Hepatic stellate cell (primary cell): ENCODE data around the gene BARX1.

Experiments used
- DNase-seq: peaks from one replicate; pipeline ENCODE4 v3.0.0; 2011; ENCODE audit warnings: low spot score

The BARX1 gene

DNA sequence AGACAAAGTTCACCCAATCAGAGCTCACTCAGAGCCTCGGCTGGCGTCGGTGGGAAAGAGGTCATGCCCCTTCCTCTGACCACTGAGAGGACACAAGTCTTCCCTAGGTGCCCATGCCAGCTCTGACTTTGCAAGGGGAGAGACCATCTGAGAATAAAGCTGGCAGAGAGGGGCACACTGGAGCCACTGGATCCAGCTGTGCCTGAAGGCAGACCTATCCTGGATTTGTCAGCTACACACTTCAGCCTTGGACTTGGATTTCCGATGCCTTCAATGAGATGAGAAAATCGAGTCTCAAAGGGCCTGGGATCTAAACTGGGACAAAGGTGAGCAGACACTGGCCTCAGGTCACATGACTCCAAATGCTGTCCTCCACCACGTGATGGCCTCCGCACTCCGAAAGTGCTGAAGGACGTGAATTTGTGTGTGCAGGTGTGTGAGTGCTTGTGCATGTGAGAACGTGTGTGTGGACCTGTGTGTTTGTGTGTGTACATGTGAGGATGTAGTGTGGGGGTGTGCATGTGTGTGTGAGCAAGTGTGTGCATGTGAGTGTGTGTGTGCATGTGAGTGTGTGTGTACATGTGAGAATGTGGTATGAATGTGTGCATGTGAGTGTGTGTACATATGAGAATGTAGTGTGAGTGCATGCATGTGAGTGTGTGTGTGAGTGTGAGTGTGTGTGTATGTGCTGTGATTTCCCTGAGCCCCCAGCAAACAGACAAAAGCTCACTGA is 37.9 kb downstream of the BARX1 start:
- no peak for DNase-seq

DNA sequence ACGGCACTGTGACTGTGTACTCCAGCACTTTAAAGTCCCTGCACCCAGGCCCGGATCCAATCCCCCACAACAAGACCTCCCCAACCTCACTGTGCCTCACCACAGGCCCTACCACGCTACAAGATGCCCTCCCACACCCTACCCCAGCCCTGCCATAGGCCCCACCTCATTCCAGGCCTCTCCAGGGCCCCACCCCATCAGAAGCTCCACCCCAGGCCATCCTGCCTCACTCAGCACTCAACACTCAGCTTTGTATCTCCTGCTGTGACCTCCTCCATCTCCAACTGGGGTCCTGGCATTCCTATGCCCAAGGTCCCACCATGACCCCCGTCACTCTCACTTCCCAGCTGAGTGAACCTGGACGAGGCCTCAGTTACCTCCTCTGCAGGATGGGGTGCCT is 38.8 kb downstream of the BARX1 start:
- no peak for DNase-seq

DNA sequence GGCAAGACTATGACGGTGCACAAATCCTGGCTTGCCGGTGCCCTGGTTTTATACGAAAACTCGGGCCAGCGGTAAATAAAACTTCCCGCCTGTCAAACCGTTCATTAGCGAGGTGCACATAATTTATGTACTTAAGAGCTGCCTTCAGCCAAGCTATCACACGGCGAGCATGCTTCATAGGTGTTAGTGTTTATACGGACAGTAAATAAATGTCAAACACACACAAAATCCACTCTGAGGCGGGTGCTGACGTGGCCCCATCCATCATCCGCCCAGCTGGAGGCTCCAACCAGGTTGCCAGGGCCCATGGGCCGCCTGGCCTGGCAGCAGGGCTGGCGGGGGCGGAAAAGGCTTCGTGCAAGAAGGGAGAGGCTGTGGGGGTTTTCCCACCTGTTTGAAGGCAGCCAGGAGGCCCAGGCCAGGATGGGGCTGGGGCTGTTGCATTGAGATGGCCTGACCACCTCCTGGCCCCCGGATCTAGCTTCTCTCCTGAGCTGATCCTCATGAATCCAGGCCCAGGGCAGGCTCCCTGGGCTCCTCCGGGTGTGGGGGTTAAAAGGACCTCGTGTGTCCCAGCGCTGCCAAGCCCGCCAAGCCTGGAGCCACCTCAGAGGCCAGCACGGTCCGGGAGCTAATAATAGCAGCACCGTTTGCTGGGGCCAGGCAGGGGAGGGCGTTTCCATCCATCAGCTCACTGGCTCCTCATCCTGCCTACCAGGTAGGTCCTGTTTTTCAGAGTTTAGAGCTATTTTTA is 43.2 kb downstream of the BARX1 start:
- DNase-seq, result no peak

DNA sequence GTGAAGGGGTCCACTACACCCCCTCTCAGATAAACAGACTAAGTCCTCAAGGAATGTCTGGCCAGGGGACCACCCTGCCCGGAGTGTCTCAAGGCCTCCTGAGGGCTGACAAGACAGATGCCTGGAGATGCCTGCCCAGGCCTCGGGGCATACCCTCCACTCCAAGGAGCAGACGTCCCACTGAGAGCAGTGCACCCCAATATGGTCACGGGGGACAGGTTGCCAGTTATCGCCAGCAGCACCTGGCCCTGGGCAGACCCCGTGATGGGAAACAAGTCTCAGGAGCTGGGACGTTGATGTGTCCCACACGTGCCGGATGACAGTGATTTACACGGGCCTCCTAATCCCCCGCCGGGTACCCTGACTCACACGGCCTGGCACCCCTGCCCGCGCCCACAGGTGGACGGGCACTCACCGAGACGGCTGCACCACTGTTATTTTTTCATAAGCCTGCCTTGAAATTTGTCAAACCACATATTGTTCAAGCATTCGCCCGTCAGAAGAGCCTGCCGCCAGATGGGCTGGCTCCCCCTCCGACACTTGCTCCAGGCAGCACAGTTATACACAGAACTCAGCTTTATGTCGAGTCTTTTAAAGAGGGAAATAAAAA is 43.9 kb downstream of the BARX1 start:
- DNase-seq, result no peak

DNA sequence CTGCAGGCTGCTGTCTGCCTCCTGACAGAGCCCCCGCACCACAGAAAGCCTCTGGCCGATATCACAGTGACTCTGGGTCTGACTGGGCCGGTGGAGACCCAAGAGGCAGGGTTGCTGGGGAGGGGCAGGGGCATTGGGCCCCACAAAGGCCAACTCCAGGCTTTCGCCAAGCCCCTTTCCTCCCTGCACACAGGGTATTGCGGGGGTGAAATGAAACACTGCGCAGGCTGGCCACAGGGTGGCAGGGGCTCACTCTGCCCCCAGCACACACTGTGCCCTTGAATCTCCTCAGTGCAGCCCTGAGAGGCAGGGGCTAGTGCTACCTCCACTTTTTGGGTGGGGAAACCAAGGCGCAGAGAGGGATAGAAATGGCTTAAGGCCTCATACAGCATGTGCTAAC is 44.6 kb downstream of the BARX1 start:
- no peak for DNase-seq

DNA sequence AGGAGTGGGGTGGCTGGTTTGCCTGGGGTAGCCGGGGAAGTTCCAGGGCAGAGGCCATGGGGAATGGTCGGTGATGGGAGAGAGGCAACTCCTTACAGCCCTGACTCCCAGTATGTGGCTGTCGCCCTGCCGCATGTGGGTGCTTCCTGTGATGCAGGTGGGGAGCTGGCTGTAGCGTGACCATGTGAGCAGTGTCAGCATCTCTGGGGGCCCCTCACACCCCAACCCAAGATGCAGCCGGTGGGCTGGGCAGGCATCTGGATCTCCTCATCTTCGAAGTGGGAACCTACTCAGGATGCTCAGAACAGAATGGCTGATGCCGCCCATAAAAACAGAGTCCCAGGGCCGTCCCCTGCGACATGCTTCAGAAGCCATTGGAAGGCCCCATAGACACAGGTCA is 45.0 kb downstream of the BARX1 start:
- no peak for DNase-seq

DNA sequence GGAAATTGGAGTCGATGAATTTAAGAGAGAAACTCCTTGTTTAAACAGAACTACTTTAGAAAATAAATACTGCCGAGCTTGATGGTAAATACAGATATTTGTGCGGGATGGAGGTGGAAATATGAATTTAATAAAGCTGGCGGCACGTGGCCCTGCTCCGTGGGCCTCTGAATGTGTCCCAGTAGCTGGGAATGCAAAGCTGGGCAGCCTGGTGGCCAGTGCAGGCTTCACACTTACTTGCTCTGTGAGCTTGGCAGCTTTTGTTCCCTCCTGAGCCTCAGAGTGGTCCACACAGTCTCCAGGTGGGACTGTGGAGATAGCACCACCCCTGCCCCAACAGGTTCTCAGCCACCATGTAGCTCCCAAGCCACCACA is 45.9 kb downstream of the BARX1 start:
- no peak for DNase-seq

DNA sequence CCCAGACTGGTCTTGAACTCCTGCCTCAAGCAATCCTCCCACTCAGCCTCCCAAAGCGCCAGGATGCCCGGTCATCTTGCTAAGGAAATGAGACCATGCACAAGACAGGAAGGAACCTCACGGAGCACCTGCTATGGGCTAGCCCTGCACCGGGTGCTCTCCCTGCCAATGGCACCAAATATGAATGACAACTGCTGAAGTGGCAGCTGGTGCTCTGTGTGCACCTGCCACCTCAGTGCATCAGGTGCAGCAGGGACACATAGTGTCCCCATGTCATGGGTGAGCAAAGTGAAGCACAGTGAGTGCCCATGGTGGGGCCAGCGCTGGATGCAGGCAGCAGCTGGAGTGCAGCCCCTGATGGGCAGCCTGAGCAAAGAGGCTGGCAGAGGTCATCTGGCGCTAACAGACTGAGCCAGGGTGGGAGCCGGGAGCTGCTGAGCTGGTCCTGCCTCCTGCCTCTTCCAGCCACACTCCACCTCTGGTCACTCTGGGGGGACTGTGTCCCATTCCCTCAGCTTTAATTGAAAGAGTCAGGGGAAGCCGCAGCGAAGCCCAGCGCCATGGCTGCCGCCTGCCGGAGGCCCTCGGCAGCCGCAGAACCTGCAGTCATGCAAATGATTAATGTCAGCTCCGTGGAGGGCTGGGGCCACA is 46.4 kb downstream of the BARX1 start:
- DNase-seq, result no peak

DNA sequence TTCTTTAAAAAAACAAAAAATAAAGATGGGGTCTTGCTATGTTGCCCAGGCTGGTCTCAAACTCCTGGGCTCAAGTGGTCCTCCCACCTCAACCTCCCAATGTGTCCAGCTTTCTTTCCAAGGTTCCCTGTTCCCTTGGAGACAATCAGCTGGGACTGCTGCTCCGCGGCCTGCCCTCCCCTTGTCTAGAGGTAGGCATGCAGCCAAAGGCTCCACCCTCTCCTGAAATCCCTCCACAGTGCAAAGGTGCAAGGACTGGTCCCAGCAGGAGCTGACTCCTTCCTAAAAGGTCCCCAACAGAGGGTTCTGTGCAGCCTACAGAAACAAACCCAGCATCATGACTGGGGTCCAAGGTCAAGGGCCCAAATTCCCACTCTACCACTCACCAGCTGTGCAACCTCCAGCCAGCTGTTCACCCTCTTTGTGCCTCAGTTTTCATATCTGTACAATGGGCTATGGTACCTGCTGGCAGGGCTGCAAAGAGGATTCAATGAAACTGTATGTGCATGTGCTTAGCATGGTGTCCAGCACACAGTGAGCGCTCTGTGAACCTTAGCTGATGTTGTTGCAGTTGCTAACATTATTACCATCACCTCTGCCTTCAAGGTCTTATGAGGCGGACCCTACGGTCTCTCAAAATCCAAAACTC is 47.5 kb downstream of the BARX1 start:
- no peak for DNase-seq

DNA sequence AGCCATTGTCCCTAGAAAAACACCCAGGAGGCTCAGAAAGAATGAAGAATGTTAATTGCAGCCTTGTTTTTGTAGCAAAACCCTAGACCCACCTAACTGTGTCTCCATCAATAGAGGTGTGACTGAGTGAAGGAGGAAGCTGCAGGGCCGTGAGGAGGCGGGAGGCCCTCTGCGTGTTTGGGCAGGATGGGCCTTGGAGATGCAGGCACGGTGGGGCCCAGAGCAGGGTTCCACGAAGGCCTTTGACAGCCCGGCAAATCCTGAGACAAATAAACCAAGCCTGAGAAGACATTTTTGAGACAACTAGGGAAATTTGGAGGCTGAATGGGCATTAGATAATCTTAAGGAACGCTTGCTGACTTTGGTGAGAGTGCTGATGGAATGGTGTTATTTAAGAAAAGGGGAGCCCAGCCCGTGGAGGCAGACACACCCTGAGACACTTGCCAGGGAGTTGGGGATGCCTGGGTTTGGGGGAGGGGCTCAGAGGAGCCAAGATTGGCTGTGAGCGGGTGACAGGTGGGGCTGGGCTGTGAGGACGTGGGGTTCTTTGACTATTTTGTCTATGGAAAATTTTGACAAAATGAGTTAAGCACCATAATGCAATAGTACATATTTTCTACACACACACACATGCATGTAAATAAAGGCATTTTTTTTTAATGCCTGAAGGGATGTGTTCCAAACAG is 48.8 kb downstream of the BARX1 start:
- DNase-seq, result no peak

DNA sequence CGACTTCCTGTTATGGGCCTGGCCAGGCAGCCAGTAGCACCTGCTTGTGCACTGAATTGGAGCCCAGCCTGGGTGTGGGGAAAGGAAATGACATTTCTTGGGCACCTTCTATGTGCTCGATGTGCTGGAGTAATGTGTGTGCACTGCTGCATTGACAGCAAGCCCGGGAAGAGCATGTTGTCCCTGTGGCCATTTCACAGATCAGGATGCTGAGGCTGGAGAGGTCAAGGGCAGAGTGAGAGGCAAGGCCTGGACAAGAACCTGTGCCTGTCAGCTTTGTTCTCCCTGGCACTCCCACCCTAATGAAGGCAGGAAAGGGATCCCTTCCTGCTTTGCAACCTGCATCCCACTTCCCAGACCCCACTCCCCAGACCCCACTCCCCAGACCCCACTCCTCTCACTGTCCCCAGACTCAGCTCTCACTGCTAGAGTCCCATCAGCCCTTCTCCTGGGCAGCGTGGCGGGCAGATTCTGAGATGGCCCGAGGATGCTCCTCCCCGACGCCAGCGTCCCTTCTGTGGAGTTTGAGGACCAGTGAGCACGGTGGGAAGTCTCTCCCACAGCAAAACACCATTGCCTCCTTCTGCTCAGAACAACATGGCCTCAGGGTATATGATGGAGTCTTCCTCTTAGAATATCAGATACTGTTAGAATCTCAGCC is 49.6 kb downstream of the BARX1 start:
- no peak for DNase-seq

DNA sequence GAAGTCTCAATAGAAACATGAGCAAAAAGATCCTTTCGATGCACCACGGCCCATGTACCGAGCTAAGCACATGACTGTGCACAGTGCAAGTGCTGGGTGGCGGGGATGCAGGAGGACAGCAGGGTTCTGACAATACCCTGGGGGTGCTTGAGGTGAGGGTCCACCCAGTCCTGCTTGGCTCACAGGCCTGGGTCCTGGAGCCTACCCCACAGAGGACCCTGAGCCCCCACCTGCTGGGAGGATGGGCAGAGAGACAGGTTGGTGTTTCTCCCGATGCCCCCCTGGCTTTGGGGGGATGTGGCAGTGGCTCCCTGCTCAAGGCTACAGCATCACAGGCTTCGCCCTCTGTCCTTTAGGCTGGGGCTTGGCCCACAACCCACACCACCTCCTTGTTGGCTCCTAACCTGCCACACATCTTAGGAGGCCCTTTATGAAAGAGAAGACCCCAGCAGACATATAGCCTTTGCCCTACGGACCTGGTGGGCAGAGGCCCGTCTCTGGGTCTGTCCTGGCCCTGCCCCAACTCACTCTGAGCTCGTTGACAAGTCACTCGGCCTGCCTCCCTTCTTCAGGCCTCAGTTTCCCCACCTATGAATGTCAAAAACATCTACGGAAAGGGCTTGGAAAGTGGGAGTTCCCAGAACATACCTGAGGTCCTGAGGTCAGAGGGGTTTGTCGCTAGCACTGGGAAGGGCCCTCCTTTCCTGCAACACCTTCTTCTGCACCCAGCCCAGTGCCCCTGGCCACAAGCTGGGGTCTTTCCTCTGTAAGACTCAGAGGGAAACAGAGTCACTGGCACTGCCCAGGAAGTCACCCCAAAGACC is 50.3 kb downstream of the BARX1 start:
- no peak for DNase-seq

DNA sequence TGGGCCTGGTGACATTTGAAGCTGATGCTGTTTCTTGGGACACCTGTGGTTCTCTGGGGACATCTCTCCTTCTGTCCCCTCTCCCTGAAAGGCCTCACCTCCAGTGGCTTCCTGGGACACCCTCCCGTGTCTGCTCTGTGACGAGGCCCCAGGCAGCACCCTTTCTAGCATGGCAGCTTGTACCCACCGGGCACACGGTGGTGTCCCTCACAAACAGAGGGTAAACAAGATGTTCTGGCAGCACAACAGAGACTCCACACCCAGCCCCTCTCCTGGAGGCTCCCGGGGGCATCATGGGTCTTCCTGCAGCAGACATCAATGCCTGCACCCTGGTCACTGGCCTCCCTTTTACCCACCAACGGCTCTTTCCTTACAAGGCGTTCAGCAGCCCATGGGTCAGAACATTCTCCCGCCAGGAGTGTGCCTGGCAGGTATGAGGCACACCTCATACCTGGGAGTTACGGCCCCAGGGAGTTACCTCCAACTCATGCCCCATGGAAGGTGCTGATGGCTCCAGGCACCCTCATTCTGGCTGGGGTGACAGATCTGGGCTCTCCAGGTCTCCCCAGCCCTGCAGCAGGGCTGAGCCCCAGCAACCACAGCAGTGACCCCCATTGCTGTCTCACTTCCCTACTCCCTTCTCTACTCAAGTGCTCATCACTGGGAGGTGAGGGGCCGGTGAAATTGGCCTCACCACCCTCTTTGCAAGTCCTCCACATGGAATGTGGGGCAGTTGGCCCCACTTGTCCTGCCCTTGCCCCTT is 51.1 kb downstream of the BARX1 start:
- DNase-seq, result no peak

DNA sequence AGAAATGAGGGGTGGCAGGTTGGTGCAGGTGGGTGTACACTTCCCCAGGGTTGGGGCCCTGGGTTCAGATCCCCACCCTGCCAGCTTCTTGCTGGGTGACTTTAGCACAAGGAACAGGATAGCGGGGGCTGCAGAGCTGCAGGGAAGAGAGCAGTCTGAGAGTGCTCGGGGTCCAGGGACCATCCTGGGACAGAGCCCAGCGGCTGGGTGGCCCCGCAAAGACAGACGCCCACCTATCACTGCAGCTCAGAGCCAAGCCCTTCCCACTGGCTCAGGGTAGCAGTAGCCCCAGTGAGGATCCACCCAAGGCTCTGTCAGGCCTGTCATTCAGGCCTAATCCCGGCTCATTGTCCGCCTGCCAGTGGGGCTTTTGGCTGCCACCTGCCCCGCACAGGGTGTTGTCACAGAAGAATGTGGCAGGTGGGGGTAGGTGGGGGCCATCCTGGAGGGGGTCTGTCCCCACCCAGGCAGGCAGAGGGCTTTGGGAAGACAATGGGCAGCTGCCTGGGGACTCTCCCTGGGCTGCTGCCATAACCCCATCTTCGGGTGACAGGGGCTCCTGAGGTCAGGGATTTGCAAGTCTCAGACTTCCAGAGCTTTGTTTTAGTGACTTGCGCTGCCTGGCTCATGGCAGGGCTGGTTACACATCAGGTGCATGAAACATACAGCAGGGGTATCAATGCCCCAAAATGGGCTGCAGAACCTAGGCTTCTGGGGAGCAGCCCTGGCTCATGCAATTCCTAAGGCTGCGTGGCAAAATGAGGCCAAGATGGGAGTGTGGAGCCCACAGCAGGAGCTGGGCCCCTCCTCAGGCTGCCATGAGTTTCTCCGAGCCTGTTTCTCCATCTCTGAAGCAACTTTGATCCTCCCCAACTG is 52.1 kb downstream of the BARX1 start:
- DNase-seq, result no peak

DNA sequence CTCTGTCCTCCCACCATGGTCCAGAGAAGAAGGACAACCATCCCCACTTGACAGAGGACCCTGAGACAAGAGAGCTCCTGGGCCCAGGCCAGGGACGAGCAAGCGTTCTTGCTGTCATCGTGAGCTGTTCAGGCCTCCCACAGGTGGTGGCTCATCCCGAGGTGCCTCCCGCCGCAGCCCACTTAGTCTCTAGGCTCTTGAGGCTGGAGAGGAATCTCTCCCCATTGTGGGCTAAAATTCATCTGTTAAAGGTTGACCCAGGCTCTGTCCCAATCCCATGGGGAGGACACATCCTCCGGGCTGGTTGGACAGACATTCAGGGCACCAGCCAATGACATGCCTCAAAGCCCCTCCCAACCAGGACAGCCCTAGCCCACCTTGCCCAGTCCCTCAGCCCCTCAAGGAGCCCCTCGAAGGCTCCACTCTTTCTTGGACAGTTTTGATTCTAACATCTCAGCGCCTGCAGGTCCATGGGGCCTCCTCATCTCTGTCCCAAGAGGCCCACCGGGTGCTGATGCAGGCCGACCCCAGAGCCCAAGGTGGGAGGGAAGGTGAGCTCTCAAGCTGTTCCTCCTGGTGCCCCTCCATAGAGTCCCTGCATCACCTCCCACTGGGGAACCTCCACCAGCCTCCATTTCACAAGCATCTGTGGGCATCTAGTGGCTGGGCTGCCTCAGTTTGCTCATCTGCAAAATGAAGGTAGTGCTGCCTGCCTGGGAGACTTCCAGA is 52.9 kb downstream of the BARX1 start:
- DNase-seq, result no peak
